PC-9 (cell line): ENCODE results near the gene TRABD2A. TPM values are rescaled to one million over a fixed set of nuclear protein-coding genes. Genes with fewer than 3 reads are reported as not detected.

Source experiments
- BruUV-seq: library from RNA; stranded (reverse); fragments of 400-500 nt; replicated peaks from 2 replicates; lab custom pipeline; 2021; lab: Mats Ljungman, UMichigan
- CTCF ChIA-PET: fragments of 300-600 bp; sonication (Branson Sonifier 250); formaldehyde crosslinking; loops from one replicate; lab custom pipeline; 2022; ENCODE audit warnings: antibody characterized with exemption; lab: Charles Lee
- POLR2A ChIA-PET: fragments of 300-600 bp; sonication (Branson Sonifier 250); formaldehyde crosslinking; loops from one replicate; lab custom pipeline; 2022; ENCODE audit warnings: antibody characterized with exemption; ENCODE audit not compliant: unreplicated experiment; lab: Charles Lee
- DNase-seq, 2 experiments: peaks; one replicate each; pipeline versions ENCODE4 v3.0.0 to v3.0.0-alpha.2; 2015 to 2022; ENCODE audit warnings: mixed read lengths in 1 of 2
- H2AFZ ChIP-seq: fragments of 200-600 bp; sonication (generic); 2 replicates; pipeline ENCODE4 v1.8.1; 2017; ENCODE audit warnings: antibody characterized with exemption
- H3F3A ChIP-seq: fragments of 200-600 bp; sonication (generic); 2 replicates; pipeline ENCODE4 v1.8.1; 2017; ENCODE audit warnings: antibody characterized with exemption, mild to moderate bottlenecking, low read depth; ENCODE audit not compliant: insufficient read depth
- H3K27ac ChIP-seq: fragments of 200-600 bp; sonication (generic); 2 replicates; pipeline ENCODE4 v1.6.1; 2016; ENCODE audit warnings: mixed run types
- H3K27me3 ChIP-seq: fragments of 200-600 bp; sonication (generic); 2 replicates; pipeline ENCODE4 v1.6.1; 2016; ENCODE audit warnings: low read depth, mixed run types; ENCODE audit not compliant: insufficient read depth
- H3K36me3 ChIP-seq: fragments of 200-600 bp; sonication (generic); 2 replicates; pipeline ENCODE4 v1.6.1; 2016; ENCODE audit warnings: low read depth, mixed run types
- H3K4me1 ChIP-seq: fragments of 200-600 bp; sonication (generic); replicated peaks from 2 replicates; pipeline ENCODE4 v1.6.1; 2016; ENCODE audit warnings: mixed run types; ENCODE audit not compliant: insufficient read depth
- H3K4me2 ChIP-seq: fragments of 200-600 bp; sonication (generic); 2 replicates; pipeline ENCODE4 v1.6.1; 2017; ENCODE audit warnings: mixed run types
- H3K4me3 ChIP-seq: fragments of 200-600 bp; sonication (generic); 2 replicates; pipeline ENCODE4 v1.6.1; 2016; ENCODE audit warnings: mixed run types
- H3K79me2 ChIP-seq: fragments of 200-600 bp; sonication (generic); 2 replicates; pipeline ENCODE4 v1.6.1; 2017; ENCODE audit warnings: low read depth, mixed run types
- H3K9me2 ChIP-seq: fragments of 200-600 bp; sonication (generic); 2 replicates; pipeline ENCODE4 v1.8.1; 2017; ENCODE audit warnings: mild to moderate bottlenecking; ENCODE audit not compliant: insufficient read depth
- H3K9me3 ChIP-seq: fragments of 200-600 bp; sonication (generic); 2 replicates; pipeline ENCODE4 v1.8.1; 2016; ENCODE audit warnings: low read depth; ENCODE audit not compliant: insufficient read depth
- H4K20me1 ChIP-seq: fragments of 200-600 bp; sonication (generic); 2 replicates; pipeline ENCODE4 v1.8.1; 2017; ENCODE audit not compliant: insufficient read depth
- EZH2 ChIP-seq: fragments of 200-600 bp; sonication (generic); IDR thresholded peaks from 2 replicates; pipeline ENCODE4 v1.8.0; 2017; ENCODE audit warnings: antibody characterized with exemption, low read depth
- intact Hi-C: fragments of 100-400 bp; cut with micrococcal nuclease; formaldehyde crosslinking; loops from one replicate; pipeline ENCODE4 v1.10.0; 2022; ENCODE audit not compliant: unreplicated experiment
- total RNA-seq: library from RNA; stranded (reverse); gene quantifications from 2 replicates; pipeline ENCODE4 v1.2.3, GENCODE V29; 2021
- TF ChIP-seq, protein P1 (sequence below): fragments of 200-600 bp; sonication (generic); conservative IDR thresholded peaks from 2 replicates; pipeline ENCODE4 v1.6.1; 2017; ENCODE audit warnings: mixed run types, antibody characterized with exemption, mild to moderate bottlenecking, moderate library complexity

The TRABD2A gene
- total RNA-seq, 1 experiment from 2014 or later = 2.2 TPM

DNA sequence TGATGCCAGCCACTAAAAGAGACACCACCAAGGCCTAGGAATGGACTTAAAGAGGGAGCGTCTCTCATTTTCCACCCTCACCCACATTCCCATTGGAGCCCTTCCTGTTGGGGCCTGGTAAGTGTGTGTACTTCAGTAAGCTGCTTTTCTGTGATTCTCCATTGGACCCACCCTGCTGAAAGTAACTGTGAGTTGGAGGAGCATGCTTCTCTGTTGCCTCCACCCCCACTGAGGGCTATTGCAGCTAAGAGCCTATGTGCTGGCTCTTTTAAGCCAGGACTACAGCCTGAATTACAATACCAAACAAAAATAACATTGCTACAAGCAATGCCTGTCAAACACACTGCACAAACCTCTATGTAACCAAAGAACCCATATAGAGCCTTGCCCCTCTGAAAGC, 81.1 kb downstream of the TRABD2A start:
- Histone ChIP-seq H3K4me3 (no peak overlapping the region), H3F3A (no peaks in the 10 kb centered on the region), H3K9me2 (no peaks in the 10 kb centered on the region), H3K27ac (no peak overlapping the region), H3K9me3 (no peaks in the 10 kb centered on the region), H3K36me3 (no peaks in the 10 kb centered on the region), H2AFZ (no peak overlapping the region), H3K79me2 (no peaks in the 10 kb centered on the region), H3K4me1 (no peaks in the 10 kb centered on the region), H3K4me2 (no peak overlapping the region), H3K27me3 (no peaks in the 10 kb centered on the region; the same call in 1 of the 2 replicates), H4K20me1 (no peaks in the 10 kb centered on the region)
- TF ChIP-seq EZH2 = no peak
- TF ChIP-seq, protein P1, sequence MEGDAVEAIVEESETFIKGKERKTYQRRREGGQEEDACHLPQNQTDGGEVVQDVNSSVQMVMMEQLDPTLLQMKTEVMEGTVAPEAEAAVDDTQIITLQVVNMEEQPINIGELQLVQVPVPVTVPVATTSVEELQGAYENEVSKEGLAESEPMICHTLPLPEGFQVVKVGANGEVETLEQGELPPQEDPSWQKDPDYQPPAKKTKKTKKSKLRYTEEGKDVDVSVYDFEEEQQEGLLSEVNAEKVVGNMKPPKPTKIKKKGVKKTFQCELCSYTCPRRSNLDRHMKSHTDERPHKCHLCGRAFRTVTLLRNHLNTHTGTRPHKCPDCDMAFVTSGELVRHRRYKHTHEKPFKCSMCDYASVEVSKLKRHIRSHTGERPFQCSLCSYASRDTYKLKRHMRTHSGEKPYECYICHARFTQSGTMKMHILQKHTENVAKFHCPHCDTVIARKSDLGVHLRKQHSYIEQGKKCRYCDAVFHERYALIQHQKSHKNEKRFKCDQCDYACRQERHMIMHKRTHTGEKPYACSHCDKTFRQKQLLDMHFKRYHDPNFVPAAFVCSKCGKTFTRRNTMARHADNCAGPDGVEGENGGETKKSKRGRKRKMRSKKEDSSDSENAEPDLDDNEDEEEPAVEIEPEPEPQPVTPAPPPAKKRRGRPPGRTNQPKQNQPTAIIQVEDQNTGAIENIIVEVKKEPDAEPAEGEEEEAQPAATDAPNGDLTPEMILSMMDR = no peak
- intact Hi-C loops = no loop called here
- BruUV-seq = no TSS peak
- ChIA-PET POLR2A (no interaction called here), CTCF (no interaction called here)
- DNase-seq = no peak

DNA sequence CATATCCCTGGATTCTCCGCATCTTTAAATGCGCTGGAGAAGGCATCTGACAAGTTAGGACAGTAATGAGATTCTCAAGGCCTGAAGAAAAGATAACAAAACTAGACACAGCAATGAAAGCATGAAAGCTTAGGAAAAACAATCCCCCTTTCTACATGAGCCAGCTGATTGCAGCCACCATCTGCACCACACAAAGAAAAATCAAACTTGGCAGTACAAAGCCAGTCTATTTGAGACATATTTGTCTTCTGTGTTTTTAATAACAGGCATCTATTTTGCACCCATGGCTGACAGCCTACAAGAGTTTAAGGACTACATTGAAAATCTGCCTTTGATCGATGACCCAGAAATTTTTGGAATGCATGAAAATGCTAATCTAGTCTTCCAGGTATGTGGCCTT, 83.6 kb downstream of the TRABD2A start:
- ChIA-PET POLR2A (no interaction called here), CTCF (no interaction called here)
- BruUV-seq = no TSS peak

DNA sequence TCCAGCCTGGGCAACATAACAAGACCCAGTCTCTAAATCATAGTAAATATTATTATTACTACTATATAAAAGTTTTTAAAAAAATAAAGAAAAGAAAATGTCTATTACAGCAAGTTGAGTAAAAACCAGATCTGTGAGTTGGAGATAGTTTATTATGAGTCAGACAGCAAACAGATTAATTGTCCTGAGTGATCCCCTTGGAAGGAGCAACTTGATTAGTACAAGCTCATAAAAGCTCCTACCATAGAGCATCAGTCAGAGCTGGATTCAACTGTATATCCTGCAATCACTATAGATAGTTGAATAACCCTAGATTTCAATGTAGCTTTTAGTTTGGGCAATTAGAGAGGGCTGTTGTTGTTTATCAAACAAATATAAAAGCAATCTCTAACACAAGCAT, 84.1 kb downstream of the TRABD2A start:
- no peak overlapping the region for H3K27ac ChIP-seq
- H3K9me2 ChIP-seq = no peaks in the 10 kb centered on the region
- CTCF ChIA-PET = interaction anchor here (0.6 kb wide), 1 partner anchor 232 kb away, joined by 6 read pairs; no protein-coding TSS in a partner anchor
- no peak overlapping the region for H3K4me2 ChIP-seq
- no peak for DNase-seq
- no peaks in the 10 kb centered on the region for H4K20me1 ChIP-seq
- H3K9me3 ChIP-seq = no peaks in the 10 kb centered on the region
- intact Hi-C loops = no loop called here
- H3K4me1 ChIP-seq = no peaks in the 10 kb centered on the region
- 0 out of 2 replicates have a peak, but pooled peaks cover 4% of the 10 kb centered on the region for H3K27me3 ChIP-seq
- POLR2A ChIA-PET = no interaction called here
- H3K79me2 ChIP-seq = no peaks in the 10 kb centered on the region
- TF ChIP-seq, protein P1 = no peak
- TF ChIP-seq EZH2 = no peak
- no peak overlapping the region for H2AFZ ChIP-seq
- BruUV-seq = no TSS peak
- no peaks in the 10 kb centered on the region for H3F3A ChIP-seq
- no peak overlapping the region for H3K4me3 ChIP-seq
- H3K36me3 ChIP-seq = no peaks in the 10 kb centered on the region

More for the DNA sequence above, 83.6 kb downstream of the TRABD2A start:
- no peak overlapping the region for H3K27ac ChIP-seq
- H2AFZ ChIP-seq = no peak overlapping the region
- DNase-seq = no peak
- no peaks in the 10 kb centered on the region for H3K9me2 ChIP-seq
- H3K4me1 ChIP-seq = no peaks in the 10 kb centered on the region
- H4K20me1 ChIP-seq = no peaks in the 10 kb centered on the region
- H3F3A ChIP-seq = no peaks in the 10 kb centered on the region
- no peaks in the 10 kb centered on the region for H3K79me2 ChIP-seq
- H3K4me3 ChIP-seq = no peak overlapping the region
- 0 out of 2 replicates have a peak, but pooled peaks cover 4% of the 10 kb centered on the region for H3K27me3 ChIP-seq
- no peaks in the 10 kb centered on the region for H3K36me3 ChIP-seq
- no peaks in the 10 kb centered on the region for H3K9me3 ChIP-seq
- TF ChIP-seq, protein P1 = no peak
- no peak for TF ChIP-seq EZH2
- no peak overlapping the region for H3K4me2 ChIP-seq
- intact Hi-C loops = no loop called here
